Coronary artery (tissue), 2 donors: Measurements from ENCODE around the gene CDS2.

Source experiments
- DNase-seq: peaks from one replicate; pipeline ENCODE4 v3.0.0-alpha.2; 2017; ENCODE audit warnings: low spot score
- H3K27ac ChIP-seq, 2 donors: fragments of 200-600 bp; sonication (generic); one replicate each; pipeline ENCODE4 v1.5.1; 2016 to 2019
- H3K4me3 ChIP-seq: fragments of 200-600 bp; sonication (generic); 2 replicates; pipeline ENCODE4 v1.5.1; 2016; ENCODE audit warnings: mild to moderate bottlenecking, moderate library complexity
- TF ChIP-seq, protein P1 (sequence below): fragments of 200-600 bp; sonication (generic); IDR thresholded peaks from one replicate; pipeline ENCODE4 v1.5.1; 2019; ENCODE audit warnings: antibody characterized with exemption

Gene CDS2

GRCh38 chr20:5150226-5151076 is 23.6 kb downstream of the CDS2 start:
- H3K27ac ChIP-seq, result peak overlapping the region; percentile 71 to 79

DNA sequence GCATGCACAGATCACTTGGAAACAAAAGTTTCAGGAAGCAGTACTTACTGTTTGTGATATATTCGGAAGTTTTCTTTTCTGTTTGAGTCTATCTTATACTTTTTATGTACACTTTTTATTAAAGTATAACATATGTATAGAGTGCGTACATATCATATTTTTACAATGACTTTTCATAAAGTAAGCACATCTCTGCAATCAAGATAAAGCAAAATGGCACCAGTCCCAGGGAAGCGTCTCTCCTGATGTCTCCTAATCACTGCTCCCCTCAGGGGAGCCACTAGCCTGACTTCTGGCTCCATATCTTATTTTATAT is 26.3 kb downstream of the CDS2 start:
- H3K4me3 ChIP-seq, result no peak overlapping the region
- TF ChIP-seq, protein P1, sequence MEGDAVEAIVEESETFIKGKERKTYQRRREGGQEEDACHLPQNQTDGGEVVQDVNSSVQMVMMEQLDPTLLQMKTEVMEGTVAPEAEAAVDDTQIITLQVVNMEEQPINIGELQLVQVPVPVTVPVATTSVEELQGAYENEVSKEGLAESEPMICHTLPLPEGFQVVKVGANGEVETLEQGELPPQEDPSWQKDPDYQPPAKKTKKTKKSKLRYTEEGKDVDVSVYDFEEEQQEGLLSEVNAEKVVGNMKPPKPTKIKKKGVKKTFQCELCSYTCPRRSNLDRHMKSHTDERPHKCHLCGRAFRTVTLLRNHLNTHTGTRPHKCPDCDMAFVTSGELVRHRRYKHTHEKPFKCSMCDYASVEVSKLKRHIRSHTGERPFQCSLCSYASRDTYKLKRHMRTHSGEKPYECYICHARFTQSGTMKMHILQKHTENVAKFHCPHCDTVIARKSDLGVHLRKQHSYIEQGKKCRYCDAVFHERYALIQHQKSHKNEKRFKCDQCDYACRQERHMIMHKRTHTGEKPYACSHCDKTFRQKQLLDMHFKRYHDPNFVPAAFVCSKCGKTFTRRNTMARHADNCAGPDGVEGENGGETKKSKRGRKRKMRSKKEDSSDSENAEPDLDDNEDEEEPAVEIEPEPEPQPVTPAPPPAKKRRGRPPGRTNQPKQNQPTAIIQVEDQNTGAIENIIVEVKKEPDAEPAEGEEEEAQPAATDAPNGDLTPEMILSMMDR, result no peak
- no peak overlapping the region for H3K27ac ChIP-seq
- no peak for DNase-seq

More at GRCh38 chr20:5150226-5151076, 23.6 kb downstream of the CDS2 start:
- no peak overlapping the region for H3K4me3 ChIP-seq
- TF ChIP-seq, protein P1, result no peak
- no peak for DNase-seq

DNA sequence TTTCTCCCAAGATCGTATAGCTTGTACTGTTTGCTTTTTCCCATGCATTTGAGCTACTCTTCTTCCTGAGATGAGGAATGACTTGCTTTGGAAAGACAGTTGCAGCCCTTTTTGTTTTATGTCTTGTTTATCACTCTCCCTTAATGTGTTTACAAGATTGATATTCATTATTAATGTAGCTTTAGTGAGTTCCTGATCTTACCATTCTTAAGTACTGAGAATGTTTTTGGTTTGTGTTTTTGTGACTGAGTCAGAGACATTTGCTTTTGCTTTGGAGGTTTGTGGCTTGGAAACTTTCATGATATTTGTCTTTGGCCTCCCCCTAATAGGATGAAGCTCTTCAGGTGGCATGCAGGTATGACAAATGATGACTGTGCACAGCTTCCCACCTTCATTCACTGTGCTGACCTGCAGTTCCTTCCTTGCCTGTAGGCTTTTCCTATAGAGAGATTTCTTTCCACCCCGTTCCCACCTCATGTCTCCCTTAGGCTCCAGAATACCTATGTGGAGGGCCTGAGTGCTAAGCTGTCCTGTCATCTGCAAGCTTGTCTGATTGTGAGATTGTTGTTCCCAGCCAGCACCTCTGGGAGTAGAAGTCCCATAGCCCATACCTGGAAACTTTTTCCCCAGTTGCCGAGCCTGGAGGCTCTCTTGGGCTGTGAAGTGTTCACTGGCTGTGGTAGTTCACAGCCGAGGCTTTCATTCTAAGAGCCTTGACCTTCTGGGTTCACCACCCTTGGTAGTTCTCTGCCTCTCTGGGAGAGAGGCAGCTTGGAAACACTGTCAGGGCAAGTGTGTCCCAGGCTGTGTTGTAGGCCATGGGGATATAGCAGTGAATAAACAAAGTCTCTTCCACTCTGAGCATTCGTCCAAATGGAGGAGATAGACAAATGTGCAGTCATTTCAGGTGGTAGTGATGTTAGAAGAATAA is 27.1 kb downstream of the CDS2 start:
- H3K27ac ChIP-seq, result peak overlapping the region in 1 of 2 donors; percentile 6
- H3K4me3 ChIP-seq, result no peak overlapping the region
- TF ChIP-seq, protein P1, result no peak
- DNase-seq, result no peak

DNA sequence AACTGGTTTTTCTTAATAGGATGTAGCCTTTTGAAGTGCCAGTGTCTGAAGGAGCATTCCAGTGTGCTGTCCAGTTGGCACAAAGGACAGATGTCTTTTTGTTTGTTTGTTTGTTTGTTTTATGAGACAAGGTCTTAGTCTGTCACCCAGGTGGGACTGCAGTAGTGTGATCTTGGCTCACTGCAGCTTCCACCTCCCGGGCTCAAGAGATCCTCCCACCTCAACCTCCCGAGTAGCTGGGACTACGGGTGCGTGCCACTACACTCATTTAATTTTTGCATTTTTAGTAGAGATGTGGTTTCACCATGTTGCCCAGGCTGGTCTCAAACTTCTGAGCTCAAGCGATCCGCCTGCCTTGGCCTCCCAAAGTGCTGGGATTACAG is 27.7 kb downstream of the CDS2 start:
- TF ChIP-seq, protein P1, result no peak
- Histone ChIP-seq H3K4me3 (no peak overlapping the region), H3K27ac (peak overlapping the region in 1 of 2 donors; percentile 6)
- DNase-seq, result no peak

DNA sequence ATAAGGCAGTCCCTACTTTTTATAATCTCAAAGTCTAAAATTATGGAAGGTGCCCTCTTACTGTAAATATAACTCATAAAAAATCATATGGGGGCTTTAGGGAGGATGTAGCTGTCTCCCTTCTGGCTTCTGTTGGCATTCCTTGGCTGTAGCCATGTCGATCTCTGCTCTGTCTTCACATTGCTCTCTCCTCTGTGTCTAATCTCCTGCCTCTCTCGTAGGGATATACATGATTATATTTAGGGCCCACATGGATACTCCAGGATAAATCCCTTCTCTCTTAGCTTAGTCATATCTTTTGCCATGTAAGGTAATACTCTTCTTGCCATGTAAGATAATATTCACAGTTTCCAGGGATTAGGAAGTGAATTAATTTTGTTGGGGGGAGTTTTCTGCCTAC is 28.6 kb downstream of the CDS2 start:
- TF ChIP-seq, protein P1, result no peak
- Histone ChIP-seq H3K4me3 (no peak overlapping the region), H3K27ac (no peak overlapping the region)
- no peak for DNase-seq

GRCh38 chr20:5156675-5157448 is 30.1 kb downstream of the CDS2 start:
- no peak overlapping the region for H3K4me3 ChIP-seq
- TF ChIP-seq, protein P1, result no peak
- no peak for DNase-seq
- peak overlapping the region in 1 of 2 donors; percentile 34 for H3K27ac ChIP-seq
